AG08396 (cell line): Measurements from ENCODE around the gene DNAJC21.
"Not testable (repeated sequence)": the region's sequence is repeated elsewhere in the genome, so short reads cannot be mapped to it uniquely, and the experiment has no call there.

Source experiments
- DNase-seq: peaks from one replicate; pipeline ENCODE4 v3.0.0; 2012; ENCODE audit warnings: low spot score, mixed read lengths

Gene DNAJC21

DNA sequence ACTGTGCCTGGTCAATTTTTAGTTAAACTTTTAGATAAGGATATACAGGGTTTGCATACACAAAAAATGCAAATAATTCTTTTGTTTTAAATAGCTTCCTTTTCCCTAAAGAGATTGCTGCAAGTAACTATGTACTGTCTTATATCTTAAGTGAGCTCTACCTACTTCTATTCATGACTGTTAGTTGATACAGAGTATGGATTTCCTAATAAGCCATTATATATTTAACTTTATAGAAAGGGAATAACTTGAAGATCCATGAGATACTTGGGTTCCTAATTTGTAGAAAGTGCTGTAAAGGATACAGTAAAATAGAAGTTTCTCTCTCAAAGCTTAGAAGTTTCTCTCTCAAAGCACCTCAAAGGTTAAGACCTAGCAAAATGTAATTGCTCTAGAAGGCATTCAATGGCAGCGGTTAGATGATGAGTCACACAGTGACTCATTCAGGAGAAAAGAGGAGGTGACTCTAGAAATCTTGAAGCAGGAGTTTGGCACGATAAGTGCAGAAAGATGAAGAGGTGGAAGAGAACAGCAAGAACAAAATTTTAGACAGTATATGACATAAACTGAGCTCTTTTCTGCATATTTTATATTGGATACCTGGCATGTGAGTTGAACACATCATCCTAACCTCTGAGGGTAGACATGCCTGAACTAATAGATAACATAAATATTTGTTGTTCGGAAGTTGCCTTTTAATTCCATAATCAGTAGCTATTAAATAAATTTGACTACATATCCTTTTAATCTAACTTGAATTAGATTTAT lies 5.5 kb upstream of the DNAJC21 start:
- peak; percentile 57 for DNase-seq

DNA sequence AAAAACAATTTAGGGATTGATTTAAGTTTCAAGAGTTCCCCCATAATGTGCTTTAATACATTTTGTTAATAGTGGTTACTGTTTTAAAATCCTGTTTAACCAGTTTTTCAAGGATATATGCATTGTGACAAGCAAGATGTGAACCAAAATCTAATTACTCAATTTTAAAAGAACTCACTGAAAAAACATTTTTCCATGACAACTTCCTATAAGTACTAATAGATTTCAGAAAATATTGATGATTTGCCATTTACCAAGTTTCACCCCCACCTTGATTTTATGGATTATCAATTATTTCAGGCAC lies 4.9 kb upstream of the DNAJC21 start:
- no peak for DNase-seq

DNA sequence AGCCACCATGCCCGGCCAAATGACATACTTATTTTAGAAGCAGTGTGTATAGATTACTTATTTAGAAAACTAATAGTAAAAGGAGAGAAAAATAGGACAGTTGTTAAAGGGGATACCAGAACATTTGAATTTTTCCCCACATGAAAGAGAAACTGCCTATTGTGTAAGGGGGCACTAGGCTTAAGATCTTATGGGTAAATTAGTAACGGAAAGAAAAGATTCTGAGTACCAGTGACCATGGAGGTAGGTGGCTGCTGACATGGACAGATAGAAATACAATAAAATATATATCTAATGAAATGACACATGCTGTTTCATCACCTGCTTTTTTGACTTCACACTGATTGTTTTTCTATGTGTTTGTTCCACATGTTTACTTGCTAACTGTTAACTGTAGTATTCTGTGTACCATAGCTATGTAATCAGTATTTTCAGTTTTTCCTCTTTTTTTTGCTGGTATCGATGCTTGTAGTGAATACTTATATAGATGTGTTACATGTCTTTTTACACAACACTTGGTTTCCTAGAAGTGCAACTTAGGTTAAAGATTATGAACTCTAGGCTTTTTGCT lies 3.0 kb upstream of the DNAJC21 start:
- DNase-seq: no peak

DNA sequence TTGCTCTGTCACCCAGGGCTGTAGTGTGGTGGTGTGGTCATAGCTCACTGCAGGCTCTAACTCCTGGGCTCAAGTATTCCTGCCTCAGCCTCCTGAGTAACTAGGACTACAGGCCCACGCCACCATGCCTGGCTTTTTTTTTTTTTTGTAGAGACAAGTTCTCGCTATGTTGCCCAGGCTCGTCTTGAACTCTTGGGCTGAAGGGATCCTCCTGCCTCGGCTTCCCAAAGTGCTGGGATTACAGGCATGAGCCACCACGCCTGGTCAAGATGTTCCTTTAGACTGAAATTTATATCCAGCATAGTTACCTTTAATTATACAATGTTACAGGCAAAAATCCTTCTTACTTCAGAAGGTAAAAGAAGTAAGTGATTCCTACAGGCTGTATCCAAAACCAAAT lies 1.6 kb upstream of the DNAJC21 start:
- no peak for DNase-seq

DNA sequence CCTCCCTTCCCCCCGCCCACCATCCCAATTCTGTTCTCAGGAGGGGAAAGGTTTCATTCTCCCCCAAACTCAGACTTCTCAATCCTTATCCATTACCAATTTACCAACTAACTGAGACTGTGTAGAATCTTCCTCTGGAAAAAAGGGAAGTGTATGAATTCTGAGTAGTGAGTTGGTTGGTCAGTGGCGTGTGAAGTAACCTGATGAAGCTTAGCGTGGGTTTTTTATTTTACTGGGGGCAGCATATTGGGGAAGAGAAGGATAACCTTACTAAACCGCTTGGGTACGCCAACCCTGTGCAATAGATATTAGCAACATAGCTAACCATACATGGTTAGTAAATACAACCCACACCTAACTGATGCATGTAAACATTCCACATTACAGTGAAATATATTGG lies 1.1 kb upstream of the DNAJC21 start:
- no peak for DNase-seq

DNA sequence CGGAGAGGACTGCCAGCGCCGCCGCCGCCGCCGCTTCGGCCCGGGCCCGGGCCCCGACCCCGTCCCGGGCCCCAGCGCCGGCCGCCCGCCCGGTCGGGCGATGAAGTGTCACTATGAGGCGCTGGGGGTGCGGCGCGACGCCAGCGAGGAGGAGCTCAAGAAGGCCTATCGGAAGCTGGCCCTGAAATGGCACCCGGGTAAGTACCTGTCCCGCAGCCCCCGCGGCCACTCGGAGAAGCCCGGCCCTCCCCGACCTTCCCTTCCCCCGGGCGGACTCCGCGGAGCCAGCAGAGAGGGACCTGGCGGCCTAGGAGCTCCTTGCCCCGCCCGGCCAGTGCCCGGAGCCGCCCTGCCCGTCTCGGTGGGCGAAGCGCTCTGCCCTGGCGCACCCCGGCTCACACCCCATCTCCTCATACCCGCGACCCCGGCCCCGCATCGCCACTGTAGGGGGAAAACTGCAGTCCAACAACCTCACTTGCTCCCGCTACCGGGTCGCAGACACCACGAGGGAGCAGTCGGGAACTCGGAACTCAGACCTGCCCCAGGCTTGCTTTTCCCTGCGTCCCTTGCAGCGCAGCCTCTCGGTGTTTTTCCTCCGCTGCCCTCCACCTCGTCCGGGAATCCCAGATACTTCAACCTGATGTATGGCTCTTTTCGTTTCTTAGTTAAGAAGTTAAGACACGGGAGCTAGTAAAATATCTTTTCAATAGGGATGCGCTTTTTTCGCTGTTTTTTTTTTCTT lies 532 bp downstream of the DNAJC21 start:
- peak; percentile 84 for DNase-seq

DNA sequence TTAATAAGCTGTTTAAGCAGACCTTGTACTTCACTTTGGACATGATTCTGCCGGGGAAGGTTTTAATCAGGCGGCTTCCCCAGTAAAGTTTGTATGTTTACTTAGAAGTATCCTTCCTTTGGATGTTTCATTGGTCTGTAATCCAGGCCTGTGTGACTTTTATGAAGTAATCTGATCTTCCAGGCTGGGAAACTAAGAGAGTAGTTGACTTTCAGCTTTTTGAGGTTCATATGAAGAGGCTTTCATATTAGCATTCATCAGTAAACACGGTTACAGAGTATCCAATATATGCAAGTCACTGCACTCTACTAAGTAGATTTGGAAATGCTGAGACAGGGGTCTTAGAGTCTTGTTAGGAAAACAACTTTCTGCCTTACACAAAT lies 1.1 kb downstream of the DNAJC21 start:
- DNase-seq: peak; percentile 26

DNA sequence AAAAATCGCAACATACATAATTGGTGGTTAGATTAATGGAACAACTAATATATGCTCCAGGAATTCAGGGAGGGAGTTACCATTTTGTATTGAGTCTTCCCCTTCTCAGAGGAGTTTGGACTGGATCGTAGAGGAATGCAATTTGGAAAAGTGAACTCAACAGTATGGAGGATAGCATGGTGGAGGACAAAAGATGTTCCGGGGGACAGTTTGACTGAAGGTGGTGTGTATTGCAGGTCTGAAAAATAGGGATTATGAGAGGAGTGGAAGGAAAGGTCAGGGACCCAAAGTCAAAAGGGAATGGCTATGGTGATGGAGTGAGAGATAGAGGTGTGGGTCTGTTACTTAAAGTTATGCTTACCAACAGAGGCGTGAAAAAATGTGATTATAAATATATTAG lies 1.5 kb downstream of the DNAJC21 start:
- DNase-seq: peak; percentile 6

DNA sequence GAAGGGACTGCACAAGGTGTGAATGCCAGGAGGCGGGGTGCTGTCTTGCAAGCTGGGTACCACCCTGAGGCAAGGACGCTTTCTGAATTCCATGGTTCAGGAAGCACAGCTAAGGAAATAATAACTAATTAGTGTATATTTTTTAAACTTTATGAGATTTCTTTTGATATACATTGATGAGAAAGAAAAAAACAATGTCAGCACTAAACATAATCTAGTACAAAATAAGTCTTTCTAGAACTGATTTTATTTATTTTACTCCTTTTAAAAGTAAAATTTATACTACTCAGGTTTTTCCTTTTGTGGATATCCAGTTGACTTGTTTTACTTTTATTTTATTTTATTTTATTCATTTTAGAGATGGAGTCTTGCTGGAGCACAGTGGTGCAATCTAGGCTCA lies 3.6 kb downstream of the DNAJC21 start:
- no peak for DNase-seq

DNA sequence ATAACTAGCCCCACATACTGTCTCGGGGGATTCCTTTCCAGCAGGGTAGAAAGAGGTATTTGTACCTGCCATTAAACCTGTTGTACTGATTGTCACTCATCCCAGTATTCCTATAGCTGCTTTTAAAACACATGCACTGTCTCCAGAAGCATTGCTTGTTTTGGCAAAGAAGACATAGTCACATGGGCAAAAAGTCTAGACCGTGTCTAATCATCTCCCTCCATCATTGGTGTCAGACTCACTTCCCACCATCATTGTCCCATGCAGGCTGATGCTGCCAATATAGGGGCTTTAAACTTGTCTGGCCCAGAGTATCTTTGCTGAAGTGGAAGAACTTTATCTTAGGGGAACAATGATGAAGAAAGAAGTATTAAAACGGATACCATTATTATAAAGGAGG lies 12.6 kb downstream of the DNAJC21 start:
- DNase-seq: no peak

DNA sequence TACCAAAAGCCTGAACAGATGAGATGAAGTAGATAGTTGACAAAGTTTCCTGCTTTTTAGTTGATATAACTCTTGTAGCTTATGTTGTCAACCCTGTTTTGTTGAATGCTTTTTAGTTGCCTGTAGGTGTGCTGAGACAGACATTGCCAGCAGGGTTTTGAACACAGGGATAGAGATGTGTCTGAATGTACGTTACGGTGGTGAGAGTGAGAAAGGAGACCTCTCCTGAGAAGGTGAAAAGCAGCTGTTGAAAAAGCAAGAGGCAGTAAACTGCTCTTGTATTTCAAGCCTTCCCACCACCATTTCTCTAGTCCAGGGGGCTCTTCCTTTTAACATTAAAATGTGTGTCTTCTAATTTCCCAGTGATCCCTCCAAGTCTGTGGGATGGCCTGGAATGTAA lies 14.7 kb downstream of the DNAJC21 start:
- no peak for DNase-seq

DNA sequence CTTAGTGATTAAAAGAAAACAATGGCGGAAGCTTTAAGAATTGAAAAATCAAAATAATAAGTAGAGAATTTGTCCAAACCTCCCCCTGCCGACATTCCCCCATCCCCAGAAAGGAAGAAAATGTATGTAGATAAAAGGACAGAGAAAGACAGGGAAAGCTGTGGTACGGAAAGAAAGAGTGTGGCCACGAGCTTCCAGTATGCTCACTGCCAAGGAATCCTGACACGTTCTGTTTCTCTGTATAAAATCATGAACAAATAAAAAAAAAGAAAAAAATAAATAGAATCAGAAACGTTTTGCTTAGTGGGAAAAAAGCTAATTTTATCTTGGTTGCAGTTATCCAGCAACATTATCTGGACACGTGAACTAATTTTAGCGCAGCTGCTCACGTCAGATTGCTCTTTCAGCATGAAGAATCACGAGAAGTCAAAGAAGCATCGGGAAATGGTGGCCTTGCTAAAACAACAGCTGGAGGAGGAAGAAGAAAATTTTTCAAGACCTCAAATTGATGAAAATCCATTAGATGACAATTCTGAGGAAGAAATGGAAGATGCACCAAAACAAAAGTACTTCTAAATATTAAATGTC lies 15.2 kb downstream of the DNAJC21 start:
- DNase-seq: no peak

DNA sequence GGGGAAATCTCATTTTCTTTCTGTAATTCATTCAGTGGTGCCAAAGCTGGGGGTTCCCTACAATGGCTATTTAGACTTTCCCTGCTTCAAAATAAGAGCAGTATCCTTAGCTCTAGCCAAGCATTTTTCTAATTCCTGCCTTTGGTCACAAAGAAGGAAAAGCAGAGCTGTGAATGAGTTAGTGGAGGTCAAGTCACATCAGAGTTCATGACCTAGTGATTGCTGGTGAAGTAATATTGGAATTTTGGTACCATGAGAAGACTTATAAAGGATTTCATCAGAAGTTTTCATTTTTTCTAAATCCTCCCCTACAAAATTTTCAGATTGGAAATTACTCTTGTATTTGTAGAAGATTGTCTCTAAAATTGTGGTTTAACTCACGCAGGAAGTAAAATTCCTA lies 28.0 kb downstream of the DNAJC21 start:
- DNase-seq: no peak

DNA sequence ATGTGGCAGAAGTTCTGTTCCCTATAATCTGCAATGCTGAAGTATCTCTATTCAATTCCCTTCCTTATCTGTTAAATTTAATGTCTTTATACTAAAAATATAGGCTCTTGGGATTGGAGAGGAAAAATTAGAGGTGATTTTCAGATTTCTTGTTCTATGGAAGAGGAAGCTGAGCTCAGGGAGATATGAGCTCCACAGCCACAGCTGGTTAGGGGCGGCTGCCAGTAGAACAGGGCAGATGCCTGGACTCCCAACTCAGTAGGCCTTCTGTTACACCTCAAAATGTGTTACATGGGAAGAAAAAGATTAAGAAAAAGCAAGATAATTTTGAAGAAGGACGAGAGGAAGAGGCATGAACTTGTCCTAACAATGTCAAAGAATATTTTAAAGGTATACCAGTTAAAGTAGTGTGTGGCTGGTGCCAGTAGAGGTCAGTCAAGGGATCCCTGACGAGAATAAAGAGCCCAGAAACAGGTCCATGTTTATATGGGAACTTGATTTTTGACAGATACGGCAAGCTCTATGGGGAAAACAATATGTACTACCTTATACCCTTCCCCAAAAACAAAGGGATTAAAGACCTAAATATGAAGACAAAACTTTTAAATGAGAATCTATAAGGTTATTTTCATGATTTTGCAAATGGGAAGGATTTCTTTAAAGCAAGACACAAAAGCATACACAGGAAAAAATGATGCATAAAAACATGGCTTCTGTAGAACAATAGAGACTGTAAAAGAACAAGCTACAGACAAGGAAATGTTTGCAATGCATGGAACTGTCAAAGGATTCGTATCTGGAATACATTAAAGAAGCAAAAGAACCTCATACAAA lies 28.7 kb downstream of the DNAJC21 start:
- peak; percentile 52 for DNase-seq

DNA sequence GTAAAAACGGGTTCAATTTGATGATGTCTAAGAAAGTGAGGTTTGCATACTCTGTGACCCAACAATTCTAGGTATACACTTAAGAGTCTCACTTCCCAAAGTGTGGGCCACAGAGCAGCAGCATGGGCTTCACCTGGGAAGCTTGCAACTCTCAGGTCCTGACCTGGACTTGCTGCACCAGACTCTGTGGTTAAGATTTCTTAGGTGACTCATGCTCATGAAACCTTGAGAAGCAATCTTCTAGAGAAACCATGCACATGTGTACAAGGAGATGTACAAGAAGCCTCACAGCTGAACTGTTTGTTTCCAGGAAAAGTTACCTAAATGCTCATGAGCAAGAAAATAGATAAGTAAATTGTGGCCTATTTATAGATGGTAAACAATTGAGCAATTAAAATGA lies 30.0 kb downstream of the DNAJC21 start:
- DNase-seq: peak; percentile 23

DNA sequence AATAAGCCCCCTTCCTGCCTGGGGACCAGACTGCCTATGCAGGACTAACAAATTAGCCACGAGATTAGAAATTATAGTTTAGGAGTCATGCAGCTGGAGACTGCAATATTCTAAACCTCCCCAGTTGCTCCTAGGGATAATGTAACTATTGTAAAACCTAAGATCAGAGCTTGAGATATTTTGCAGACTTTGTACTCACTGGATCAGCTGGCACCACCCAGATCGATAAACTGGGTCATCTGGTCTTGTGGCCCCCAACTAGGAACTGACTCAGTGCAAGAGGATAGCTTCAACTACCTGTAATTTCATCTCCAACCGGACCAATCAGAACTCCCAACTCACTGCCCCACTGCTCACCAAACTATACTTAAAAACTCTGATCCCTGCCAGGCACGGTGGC lies 38.2 kb downstream of the DNAJC21 start:
- no peak for DNase-seq

DNA sequence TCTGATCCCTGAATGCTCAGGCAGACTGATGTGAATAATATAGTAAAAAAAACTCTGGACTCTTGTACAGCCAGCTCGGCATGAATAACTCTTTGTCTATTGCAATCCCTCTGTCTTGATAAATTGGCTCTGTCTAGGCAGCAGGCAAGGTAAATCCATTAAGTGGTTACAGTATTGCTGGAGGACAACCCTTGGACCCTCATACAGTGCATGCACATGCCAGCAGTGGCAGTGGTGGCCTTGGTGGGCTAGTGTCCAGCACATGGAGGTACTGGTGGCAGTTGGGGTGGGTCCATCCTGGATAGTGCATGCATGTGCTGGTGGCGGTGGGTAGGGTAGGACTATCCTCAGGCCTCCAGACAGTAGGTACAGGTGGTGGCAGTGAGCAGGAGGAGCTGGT lies 38.9 kb downstream of the DNAJC21 start:
- no peak for DNase-seq

DNA sequence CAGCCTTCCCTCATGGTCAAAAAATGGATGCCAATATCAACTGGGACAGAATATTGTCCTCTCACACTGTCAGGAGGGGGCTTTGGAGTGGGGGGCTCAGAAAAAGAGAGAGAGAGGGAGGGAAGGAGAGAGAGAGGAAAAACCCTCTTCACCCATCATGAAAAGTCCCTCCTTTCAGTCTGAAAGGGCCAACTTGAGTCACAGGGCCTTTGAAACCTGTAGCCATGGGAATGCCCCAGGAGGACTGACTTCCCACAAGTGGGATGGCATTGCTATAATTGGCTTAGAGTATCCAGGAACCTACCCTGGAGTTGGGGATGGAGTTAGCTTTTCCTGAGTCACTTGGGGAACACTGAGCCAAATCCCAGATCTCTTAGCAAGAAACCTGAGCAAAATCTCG lies 41.2 kb downstream of the DNAJC21 start:
- no peak for DNase-seq

DNA sequence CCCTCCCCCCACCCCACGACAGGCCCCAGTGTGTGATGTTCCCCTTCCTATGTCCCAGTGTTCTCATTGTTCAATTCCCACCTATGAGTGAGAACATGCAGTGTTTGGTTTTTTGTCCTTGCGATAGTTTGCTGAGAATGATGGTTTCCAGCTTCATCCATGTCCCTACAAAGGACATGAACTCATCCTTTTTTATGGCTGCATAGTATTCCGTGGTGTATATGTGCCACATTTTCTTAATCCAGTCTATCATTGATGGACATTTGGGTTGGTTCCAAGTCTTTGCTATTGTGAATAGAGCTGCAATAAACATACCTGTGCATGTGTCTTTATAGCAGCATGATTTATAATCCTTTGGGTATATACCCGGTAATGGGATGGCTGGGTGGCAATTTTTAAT lies 42.3 kb downstream of the DNAJC21 start:
- DNase-seq: not testable (repeated sequence)

DNA sequence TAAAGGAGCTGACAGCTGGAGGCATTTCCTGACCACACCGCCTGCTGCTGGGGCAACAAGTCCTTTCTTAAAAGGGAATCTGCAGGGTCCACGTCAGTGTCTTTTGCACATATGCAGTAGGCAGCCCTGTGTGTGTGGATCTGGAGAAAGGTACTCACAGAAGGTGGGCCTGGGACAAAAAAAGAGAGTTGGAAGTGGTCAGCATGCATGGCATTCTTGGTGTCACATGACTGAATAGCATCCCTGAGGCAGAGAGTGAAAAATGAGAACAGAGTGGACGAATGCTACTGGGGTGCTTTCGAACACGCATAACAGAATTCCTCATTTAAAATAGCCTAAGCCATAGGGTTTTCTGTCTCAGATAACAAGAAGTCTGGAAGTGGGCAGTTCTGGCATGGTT lies 47.0 kb downstream of the DNAJC21 start:
- DNase-seq: no peak

DNA sequence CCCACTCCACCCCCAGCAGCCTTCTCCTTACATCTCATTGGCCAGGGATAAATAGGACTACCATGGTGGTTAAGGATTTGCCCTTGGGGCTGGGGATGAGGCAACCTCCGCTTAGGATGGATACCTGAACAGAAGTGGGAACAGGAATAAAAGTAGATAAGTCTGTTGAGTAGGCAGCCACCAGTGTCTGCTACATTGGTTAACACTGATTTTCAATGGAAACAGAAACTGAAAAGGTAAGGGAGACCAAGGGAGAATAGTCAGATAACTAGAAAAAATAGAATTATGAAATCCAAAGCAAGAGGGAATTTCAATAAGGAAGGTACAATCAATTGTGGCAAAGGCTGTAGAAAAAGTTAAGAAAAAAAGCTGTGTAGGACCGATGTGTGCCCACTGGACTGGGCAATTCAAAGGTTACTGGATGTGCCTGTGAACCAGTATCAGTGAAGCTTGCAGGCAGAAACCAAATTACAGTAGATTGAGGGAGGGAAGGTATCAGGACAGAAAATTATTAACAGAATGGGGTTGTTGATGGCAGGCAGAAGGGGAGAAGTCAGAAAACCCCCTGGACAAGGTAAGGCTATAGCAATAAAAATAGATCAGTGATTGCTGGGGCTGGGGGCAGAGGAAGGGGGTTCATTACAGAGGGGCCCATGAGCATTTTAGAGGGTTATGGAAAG lies 48.7 kb downstream of the DNAJC21 start:
- DNase-seq: no peak

DNA sequence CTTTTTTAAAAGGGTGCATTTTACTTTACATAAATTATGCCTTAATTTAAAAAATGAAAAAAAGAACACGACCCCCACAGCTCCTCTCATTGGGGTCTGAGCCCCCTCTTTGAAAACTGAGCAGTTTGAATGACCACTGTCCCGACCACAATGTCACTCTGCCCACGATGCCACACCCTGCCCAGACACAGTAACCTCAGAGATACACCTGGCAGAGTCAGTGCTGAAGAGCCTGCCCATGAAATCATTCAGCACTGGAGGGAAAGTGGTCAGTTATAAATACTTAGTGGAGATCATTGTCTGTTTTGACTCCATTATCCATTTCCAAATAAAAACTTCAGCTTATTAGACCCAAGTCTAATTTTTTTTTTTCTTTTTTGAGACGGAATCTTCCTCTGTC lies 49.3 kb downstream of the DNAJC21 start:
- DNase-seq: no peak
